SK-N-SH treated with all-trans-retinoic acid at 6 μM for 48 hours (cell line): Measurements from ENCODE around the gene CHURC1.

Experiments used
- ARNTL ChIP-seq: fragments of 450-650 bp; formaldehyde crosslinking; IDR thresholded peaks from 2 replicates; pipeline ENCODE4 v1.5.0; 2020; ENCODE audit warnings: low read depth, mild to moderate bottlenecking, moderate library complexity, borderline replicate concordance
- CSDC2 ChIP-seq: fragments of 250-450 bp; sonication (Bioruptor Pico); IDR thresholded peaks from 2 replicates; pipeline ENCODE4 v1.5.0; 2020; ENCODE audit warnings: mild to moderate bottlenecking, moderate library complexity
- CSRNP3 ChIP-seq: fragments of 250-450 bp; sonication (Bioruptor Pico); IDR thresholded peaks from 2 replicates; pipeline ENCODE4 v1.5.1; 2021; ENCODE audit warnings: mild to moderate bottlenecking, moderate library complexity
- TCF4 ChIP-seq: fragments of 250-450 bp; sonication (Bioruptor Pico); IDR thresholded peaks from 2 replicates; pipeline ENCODE4 v1.8.0; 2021; ENCODE audit warnings: mild to moderate bottlenecking, moderate library complexity, borderline replicate concordance
- TOX ChIP-seq: fragments of 250-450 bp; sonication (Bioruptor Pico); IDR thresholded peaks from 2 replicates; pipeline ENCODE4 v1.8.0; 2021; ENCODE audit warnings: mild to moderate bottlenecking, moderate library complexity, borderline replicate concordance
- TSHZ2 ChIP-seq: fragments of 250-450 bp; sonication (Bioruptor Pico); IDR thresholded peaks from 2 replicates; pipeline ENCODE4 v1.5.0; 2020; ENCODE audit warnings: mild to moderate bottlenecking, moderate library complexity
- ZFP3 ChIP-seq: fragments of 250-450 bp; sonication (Bioruptor Pico); IDR thresholded peaks from 2 replicates; pipeline ENCODE4 v1.5.0; 2020; ENCODE audit warnings: mild to moderate bottlenecking, moderate library complexity
- ZFP30 ChIP-seq: fragments of 450-650 bp; formaldehyde crosslinking; IDR thresholded peaks from 2 replicates; pipeline ENCODE4 v1.5.0; 2022; ENCODE audit warnings: mild to moderate bottlenecking, moderate library complexity
- TF ChIP-seq, protein P1 (sequence below): fragments of 250-450 bp; sonication (Bioruptor Pico); IDR thresholded peaks from 2 replicates; pipeline ENCODE4 v1.8.0; 2020; ENCODE audit warnings: mild to moderate bottlenecking, moderate library complexity, borderline replicate concordance
- TF ChIP-seq, protein P2 (sequence below): fragments of 250-450 bp; sonication (Bioruptor Pico); IDR thresholded peaks from 2 replicates; pipeline ENCODE4 v1.5.1; 2020; ENCODE audit warnings: low read depth, mild to moderate bottlenecking, moderate library complexity

- no peak for TF ChIP-seq TSHZ2
- TF ChIP-seq TCF4 (CRISPR knock-in tag) = no peak
- TF ChIP-seq, protein P1, sequence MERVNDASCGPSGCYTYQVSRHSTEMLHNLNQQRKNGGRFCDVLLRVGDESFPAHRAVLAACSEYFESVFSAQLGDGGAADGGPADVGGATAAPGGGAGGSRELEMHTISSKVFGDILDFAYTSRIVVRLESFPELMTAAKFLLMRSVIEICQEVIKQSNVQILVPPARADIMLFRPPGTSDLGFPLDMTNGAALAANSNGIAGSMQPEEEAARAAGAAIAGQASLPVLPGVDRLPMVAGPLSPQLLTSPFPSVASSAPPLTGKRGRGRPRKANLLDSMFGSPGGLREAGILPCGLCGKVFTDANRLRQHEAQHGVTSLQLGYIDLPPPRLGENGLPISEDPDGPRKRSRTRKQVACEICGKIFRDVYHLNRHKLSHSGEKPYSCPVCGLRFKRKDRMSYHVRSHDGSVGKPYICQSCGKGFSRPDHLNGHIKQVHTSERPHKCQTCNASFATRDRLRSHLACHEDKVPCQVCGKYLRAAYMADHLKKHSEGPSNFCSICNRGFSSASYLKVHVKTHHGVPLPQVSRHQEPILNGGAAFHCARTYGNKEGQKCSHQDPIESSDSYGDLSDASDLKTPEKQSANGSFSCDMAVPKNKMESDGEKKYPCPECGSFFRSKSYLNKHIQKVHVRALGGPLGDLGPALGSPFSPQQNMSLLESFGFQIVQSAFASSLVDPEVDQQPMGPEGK (CRISPR knock-in tag) = no peak
- TF ChIP-seq ZFP3 (CRISPR knock-in tag) = no peak
- TF ChIP-seq CSRNP3 (CRISPR knock-in tag) = no peak
- TF ChIP-seq, protein P2, sequence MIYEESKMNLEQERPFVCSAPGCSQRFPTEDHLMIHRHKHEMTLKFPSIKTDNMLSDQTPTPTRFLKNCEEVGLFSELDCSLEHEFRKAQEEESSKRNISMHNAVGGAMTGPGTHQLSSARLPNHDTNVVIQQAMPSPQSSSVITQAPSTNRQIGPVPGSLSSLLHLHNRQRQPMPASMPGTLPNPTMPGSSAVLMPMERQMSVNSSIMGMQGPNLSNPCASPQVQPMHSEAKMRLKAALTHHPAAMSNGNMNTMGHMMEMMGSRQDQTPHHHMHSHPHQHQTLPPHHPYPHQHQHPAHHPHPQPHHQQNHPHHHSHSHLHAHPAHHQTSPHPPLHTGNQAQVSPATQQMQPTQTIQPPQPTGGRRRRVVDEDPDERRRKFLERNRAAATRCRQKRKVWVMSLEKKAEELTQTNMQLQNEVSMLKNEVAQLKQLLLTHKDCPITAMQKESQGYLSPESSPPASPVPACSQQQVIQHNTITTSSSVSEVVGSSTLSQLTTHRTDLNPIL = no peak
- no peak for TF ChIP-seq ARNTL (CRISPR knock-in tag)
- TF ChIP-seq CSDC2 (CRISPR knock-in tag) = no peak
- no peak for TF ChIP-seq TOX
- TF ChIP-seq ZFP30 (CRISPR knock-in tag) = no peak
Measured at GRCh38 chr14:64943556-64943955, 29.3 kb downstream of the CHURC1 start.
